HG02678 (cell line): ENCODE results near the gene SRPX.
A peak's percentile ranks its signal among the peaks of the same experiment; 100 is the strongest.

ENCODE experiments used
- ATAC-seq: cut with Tn5 transposase; IDR thresholded peaks from one replicate; pipeline ENCODE4 v1.9.1; 2021; ENCODE audit warnings: mild to moderate bottlenecking, moderate library complexity; ENCODE audit not compliant: unreplicated experiment

The SRPX gene, protein sequence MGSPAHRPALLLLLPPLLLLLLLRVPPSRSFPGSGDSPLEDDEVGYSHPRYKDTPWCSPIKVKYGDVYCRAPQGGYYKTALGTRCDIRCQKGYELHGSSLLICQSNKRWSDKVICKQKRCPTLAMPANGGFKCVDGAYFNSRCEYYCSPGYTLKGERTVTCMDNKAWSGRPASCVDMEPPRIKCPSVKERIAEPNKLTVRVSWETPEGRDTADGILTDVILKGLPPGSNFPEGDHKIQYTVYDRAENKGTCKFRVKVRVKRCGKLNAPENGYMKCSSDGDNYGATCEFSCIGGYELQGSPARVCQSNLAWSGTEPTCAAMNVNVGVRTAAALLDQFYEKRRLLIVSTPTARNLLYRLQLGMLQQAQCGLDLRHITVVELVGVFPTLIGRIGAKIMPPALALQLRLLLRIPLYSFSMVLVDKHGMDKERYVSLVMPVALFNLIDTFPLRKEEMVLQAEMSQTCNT

DNA sequence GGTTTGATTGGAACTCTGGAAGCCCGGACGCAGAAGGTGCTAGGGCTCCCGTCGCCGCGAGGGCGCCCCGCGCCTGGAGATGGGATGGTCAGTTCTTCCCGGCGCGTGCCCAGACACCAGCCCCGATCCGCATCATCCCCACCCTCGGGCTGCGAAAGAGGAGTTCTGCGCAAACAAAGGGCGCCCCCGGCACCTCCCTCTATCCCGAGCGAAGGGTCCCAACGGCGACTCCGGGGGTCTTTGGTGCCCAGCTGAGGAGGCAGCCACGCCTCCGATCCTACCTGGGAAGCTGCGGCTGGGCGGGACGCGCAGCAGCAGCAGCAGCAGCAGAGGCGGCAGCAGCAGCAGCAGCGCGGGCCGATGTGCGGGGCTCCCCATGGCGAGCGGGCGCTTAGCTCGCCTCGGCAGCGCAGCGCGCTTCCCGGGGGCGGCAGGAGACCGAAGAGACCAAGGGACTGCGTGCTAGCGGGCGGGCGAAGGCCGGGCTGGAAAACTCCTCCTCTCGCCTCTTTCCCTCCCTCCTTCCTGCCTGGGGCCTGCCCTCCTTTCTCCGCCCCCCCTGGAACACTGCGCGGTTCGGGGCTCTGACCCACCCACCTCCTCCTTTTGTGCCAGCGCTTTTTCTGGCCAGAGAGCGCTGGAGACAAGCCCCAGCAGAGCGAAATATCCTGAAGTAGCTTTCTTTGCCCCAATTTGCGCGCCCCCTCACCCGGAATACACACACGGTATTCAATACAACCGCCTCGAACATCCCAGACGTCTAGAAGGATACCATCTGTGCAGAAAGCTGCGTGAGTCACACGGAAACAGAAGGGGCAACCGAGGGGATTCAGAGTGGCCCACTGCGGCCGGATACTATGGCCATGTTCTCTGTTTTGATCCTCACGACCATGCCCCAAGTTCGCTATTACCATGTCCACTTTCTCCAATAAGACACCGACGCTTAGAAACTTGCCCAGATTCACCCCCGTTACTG is at the start of gene SRPX:
Gene SRPX, minus strand, starts transcription at position 457 of the 976 bp plus-strand sequence. Its CDS starts 79 bp downstream, at position 378.
- ATAC-seq = no peak

- no peak for ATAC-seq
Measured at GRCh38 chrX:38268011-38268410, 47.3 kb upstream of the SRPX start.

DNA sequence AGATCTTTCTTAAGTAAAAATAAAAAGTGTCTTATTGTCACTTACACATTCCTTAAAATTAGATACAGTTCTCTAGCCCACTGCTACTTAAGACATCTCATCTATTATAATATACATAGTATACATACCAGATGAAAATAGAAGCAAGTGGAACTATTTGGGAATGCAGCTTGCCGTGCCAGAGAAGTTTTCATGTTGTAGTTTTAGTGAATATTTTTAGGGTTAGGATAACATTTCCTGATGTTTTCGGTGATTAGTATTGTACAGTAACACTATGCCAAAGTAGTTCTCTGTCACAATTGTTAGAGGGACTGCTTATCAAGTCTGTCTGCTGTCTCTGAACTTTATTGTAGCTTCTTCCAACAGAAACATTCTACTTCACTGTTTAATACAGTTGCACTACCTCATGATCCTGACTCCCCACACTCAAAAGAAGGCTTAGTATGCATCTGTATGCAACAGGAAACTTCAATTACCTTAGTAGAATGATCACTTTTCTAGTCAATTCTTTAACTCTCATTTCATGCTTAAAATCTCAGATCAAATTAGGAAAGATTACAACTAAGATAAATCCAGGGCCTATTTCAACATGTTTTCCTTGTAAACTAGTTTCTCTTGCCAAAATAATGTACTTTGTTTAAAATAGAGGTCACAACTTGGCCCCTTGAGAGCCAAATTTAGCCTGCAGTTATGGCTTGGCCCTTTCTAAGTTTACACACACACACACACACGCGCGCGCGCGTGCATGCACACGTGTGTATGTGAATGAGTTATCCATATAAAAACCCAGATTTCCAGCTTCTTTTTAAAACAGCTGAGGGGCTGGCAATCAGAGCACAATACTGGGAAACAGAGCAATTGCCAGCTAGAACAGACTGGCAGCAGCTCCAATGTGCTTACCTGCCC is 42.3 kb upstream of the SRPX start:
- ATAC-seq = no peak

GRCh38 chrX:38260231-38260630 is 39.6 kb upstream of the SRPX start:
- ATAC-seq = peak; percentile 76

- no peak for ATAC-seq
Measured at GRCh38 chrX:38256019-38256418, 35.3 kb upstream of the SRPX start.

- ATAC-seq = no peak
Measured at GRCh38 chrX:38249965-38250364, 29.3 kb upstream of the SRPX start.

DNA sequence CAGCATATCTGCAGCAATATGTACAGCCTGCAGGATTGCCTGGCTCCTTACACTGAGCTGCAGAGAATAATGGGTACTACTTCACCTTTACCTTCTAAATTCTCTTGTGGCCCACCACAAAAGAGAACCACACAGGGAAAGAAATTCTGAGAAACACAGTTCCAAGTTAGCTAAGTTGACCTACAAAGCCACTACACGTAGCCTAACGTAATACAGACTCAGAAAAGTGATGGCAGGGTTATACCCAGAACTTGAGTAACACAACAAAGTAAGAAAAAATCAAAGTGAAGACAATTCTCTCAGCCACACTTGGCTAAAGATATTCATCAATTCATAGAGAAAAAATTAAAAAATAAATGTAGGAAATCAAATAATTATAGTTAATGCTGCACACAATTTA is 26.4 kb upstream of the SRPX start:
- no peak for ATAC-seq

GRCh38 chrX:38240541-38240940 is 19.9 kb upstream of the SRPX start:
- no peak for ATAC-seq

DNA sequence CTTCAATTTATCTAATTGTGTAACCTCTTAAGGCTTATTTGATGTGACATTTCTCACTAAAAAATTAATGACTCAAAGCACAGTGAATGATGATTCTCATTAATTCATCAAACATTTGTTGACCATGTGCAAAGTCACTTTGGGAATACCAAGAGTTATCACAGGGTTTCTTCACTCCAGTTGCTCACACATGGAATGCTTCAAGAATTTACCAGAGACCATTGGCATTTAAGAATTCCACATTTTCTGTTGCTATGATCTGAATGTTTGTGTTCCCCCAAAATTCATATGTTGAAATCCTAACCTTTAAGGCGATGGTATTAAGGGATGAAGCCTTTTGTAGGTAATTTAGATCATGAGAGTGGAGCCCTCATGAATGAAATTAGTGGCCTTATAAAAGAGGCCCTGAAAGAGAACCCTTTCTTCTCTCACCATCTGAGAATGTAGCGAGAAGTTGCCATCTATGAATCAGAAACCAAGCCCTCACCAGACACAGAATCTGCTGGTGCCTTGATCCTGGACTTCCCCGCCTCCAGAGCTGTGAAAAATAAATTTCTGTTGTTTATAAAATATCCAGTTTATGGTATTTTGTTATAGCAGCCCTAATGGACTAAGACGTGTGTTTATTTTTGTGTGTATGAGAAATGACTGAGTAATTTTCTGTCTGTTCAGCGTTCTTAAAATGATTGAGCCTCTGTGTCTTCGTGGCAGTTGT is 16.4 kb upstream of the SRPX start:
- no peak for ATAC-seq

- ATAC-seq = no peak
Measured at GRCh38 chrX:38233891-38234667, 13.4 kb upstream of the SRPX start.

DNA sequence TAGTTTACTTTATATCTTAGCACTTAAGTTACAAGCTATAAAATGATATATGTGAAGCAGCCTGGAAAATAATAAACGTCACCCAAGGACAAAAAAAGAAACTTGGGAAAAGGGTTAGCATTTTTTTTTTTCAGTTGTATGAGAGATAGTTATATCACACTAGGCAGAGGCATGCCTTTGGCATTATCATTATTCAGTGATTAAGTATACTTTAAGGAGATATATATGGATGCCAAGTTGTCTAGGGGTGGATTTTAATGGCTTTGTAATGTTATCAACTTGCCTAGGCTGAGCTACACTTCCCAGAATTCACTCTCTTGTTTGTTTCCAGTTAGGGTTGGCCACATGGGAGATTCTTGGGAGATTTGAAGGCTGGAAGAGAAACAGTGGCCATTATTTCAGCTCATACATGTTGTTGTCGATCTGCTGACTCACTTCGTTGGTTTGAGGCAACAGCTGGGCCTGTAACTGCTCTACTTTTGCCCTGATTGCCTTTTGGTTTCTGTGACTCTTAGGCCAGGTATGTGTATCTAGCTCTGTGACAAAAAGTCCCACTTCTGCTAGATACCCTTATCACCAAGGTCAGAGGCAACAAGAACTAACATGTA is 11.5 kb upstream of the SRPX start:
- ATAC-seq = no peak

DNA sequence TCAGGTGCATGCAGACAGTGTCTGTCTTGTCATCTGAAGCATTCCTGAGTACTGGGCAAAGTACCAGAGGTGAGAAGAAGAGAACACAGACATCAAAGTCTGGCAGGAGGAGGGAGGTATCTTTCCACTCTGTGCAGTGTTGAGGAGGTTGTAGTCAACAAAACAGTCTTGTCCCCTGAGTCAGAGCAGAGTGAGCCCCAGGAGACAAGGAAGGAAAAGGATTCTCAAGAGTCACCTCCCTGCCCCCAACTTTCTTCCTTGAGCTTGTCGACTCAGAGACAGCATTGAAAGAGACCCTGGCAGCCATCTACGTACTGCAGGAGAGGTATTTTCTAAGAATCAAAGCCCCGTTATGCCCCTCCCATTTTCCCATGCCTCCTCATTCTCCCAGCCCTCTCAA is 4.4 kb upstream of the SRPX start:
- ATAC-seq = no peak

DNA sequence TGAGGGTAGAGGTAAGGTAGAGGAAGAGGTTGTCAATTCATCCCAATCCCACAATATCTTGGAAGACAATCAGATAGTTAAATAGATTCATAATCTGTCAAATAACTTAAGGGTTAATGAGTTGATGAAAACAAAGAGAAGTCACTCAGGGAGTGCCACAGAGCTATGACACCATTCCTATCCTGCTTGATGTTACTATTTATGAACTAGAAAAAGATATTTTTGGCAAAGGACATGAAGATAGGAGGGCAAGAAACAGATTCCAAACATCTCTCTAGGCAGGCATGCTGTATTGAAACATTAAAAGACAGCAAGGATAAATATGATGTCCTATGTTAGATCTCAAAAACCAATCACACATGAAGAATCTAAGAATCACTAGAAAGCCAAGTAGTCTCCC is 3.5 kb upstream of the SRPX start:
- ATAC-seq = no peak

GRCh38 chrX:38221391-38221929 is 789 bp upstream of the SRPX start:
- ATAC-seq = no peak

DNA sequence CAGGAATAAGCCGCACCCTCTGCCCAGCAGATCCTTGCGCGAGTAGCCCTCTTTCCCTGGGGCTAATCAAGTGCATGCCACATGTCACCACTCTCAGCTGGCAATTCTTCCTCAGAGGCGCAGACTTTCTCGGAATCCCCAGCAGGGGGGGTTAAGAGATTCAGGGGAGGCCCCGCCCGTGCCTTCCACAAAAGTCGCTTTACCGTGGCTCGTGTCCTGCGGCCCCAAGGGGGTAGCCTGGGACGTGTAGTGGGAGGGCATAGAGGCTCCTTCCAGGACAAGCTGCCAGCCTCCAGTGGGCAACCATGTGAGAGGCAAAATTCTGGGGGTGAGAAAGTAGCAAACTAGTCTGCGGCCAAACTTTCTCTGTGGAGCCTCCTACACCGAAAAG is 652 bp downstream of the SRPX start:
- ATAC-seq = no peak

- ATAC-seq = no peak
Measured at GRCh38 chrX:38216642-38217041, 4.0 kb downstream of the SRPX start.

GRCh38 chrX:38214551-38215531 is 5.8 kb downstream of the SRPX start:
- no peak for ATAC-seq
